CD4-positive, alpha-beta T cell treated with Interleukin-2 at 100 ng/mL for 4 hours (primary cell): ENCODE results near the gene TMEM41B.
"Not testable (repeated sequence)": the region's sequence is repeated elsewhere in the genome, so short reads cannot be mapped to it uniquely, and the experiment has no call there.

ENCODE experiments used
- DNase-seq: peaks from one replicate; pipeline ENCODE4 v3.0.0-alpha.2; 2020; ENCODE audit warnings: low spot score

TMEM41B gene, protein sequence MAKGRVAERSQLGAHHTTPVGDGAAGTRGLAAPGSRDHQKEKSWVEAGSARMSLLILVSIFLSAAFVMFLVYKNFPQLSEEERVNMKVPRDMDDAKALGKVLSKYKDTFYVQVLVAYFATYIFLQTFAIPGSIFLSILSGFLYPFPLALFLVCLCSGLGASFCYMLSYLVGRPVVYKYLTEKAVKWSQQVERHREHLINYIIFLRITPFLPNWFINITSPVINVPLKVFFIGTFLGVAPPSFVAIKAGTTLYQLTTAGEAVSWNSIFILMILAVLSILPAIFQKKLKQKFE

DNA sequence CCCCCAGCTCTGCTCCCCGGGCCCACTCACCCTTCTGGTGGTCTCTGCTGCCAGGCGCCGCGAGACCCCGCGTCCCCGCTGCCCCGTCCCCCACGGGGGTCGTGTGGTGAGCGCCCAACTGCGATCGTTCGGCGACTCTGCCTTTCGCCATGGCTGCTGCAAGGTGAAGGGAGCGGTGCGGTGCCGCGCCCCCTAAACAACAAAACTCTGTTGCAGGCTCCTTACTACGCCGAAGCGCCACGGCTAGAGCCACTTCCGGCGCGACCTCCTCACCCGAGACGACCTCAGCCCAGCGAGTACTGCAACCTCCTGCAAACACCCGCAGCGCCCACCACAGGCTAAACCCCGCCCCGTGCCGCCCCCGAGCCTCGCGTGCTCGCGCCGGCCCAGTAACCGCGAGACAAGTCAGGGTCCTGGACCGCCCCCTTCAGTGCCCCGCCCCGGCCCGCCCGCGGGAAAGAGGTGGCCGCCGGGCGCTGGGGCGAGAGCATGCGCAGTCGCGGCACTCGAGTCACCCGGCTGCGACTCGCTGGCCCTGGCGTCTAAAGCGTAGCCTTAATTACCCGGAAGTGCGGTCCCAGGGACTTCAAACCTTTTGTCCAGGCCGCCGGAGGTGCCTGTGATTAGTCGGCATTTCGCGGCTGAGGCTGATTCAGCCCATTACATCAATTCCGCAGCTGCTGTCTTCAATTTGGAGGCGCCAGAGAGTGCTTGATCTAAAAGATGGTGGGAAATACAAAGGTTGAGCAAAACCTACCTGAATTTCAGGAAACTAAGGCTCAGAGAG lies at the start of gene TMEM41B:
Gene TMEM41B (minus strand): TSS at position 303 of the 787 bp plus-strand sequence. CDS start 152 bp downstream, at position 151.
- peak; percentile 98 for DNase-seq

DNA sequence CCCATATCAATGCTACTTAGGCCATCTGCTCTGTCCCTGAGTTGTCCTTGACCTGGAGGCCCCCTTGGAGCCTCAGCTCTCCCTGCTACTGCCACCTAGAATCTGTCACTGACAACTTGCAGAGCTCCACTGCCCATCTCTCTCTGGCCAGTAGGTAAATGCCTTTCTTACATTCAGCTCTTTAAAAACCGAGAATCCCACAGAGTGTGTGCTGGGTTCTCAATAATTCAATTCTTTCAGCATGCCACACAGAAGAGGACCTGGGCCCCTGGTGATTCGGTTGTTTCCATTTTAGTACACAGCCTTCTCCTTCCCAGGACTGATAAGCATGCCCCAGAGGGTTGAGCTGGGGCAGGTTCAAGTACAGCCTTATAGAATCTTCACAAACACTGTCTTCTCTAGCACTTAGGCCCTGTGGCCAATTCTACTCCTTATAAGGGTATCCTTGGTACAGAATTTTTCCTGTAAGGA lies 48.0 kb upstream of the TMEM41B start:
- DNase-seq: no peak

DNA sequence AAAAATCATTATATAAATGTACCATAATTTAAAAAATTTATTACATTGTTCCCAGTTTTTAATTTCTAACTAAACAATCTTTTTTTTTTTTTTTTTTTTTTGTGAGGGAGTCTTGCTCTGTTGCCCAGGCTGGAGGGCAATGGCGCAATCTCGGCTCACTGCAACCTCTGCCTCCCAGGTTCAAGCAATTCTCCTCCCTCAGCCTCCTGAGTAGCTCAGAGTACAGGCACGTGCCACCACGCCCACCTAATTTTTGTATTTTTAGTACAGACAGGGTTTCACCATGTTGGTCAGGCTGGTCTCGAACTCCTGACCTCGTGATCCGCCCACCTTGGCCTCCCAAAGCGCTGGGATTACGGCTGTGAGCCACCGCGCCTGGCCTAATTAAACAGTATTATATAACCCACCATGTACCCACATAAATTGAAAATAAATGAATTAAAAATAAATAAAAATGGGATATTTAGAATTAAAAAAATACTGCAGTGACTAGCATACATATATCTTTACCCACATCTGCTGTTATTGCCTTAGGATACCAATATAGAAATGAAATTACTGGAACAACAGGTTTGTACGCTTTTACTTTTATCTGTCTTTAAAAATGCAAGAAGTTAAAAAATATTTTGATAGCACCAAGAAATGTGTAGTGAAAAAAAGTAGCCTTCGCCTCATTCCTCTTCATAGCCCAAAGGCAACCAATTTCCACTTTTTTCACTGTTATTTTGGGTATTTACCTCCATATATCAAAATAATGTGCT lies 46.6 kb upstream of the TMEM41B start:
- not testable (repeated sequence) for DNase-seq

GRCh38 chr11:9357041-9357440 lies 42.6 kb upstream of the TMEM41B start:
- DNase-seq: no peak

DNA sequence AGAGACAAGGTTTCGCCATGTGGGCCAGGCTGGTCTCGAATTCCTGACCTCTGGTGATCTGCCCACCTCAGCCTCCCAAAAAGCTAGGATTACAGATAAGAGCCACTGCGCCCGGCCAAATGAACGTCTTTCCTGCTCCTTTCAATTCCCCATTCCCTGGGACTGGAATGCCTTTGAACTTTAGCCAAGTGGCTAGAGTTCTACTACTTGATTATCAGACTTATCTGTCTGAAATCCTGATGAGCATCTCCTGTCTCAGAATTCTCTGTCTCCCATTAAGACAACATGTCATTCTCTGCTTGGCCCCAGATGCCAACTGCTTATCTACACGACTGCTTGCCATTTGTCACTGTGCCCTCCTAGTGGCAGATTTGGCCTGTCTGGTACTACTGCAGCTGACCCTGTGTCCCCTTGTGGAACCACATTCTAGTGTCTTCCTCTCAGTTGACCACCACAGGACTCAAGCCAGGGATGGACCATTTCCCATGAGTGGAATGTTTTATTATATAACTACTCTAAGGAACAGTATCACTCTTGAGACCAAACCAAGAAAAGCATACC lies 37.0 kb upstream of the TMEM41B start:
- DNase-seq: no peak

DNA sequence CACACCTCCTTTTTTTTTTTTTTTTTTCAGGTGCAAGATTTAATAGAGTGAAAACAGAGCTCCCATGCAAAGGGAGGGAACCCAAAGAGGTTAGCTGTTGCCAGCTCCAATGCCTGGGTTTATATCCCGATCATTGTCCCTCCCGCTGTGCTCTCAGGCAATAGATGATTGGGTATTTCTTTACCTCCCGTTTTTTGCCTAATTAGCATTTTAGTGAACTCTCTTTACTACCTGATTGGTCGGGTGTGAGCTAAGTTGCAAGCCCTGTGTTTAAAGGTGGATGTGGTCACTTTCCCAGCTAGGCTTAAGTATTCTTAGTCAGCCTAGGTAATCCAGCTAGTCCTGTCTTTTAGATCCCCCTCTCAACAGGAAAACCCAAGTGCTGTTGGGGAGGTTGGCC lies 33.4 kb upstream of the TMEM41B start:
- DNase-seq: not testable (repeated sequence)

DNA sequence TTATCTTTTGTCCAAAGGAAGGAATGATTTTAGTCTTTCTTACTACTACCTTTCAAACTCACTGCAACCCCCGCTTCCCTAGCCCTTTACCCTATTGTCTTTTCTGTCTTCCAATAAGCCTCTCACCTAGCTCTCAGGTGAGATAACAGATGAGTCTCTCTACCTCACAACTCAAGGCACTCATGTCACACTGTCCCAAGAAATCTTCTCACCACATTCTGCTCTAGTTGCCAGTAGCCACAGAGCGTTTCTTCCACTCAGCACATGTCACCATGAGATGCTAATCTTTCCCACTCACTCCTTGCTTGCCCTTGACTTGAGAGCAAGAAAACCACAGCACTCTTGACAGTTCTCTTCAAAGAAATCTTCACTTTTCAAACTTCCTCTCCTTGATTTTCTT lies 32.7 kb upstream of the TMEM41B start:
- peak; percentile 3 for DNase-seq

- DNase-seq: no peak
Observed at GRCh38 chr11:9344061-9344680, 29.8 kb upstream of the TMEM41B start.

DNA sequence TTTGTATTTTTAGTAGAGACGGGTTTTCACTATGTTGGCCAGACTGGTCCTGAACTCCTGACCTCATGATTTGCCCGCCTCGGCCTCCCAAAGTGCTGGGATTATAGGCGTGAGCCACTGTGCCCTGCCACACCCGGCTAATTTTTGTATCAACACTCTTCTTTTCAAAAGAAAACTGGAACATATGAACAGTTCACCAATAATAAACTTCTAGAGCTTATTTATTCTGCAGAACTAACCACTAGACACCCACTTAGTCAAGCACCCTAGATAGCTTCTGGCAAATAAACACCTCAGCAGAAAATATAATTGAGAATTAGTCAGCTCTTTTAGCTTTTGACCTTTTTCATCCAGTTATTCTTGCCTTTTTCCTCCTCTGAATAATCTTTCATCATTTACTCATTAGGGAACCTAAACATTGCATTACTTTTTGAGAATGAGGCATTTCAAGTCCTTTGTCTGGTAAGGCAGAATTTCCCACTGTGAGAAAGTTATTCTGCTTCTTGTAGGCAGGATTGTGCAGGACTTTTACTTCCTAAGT lies 27.3 kb upstream of the TMEM41B start:
- no peak for DNase-seq

- no peak for DNase-seq
Observed at GRCh38 chr11:9332655-9333054, 18.3 kb upstream of the TMEM41B start.

DNA sequence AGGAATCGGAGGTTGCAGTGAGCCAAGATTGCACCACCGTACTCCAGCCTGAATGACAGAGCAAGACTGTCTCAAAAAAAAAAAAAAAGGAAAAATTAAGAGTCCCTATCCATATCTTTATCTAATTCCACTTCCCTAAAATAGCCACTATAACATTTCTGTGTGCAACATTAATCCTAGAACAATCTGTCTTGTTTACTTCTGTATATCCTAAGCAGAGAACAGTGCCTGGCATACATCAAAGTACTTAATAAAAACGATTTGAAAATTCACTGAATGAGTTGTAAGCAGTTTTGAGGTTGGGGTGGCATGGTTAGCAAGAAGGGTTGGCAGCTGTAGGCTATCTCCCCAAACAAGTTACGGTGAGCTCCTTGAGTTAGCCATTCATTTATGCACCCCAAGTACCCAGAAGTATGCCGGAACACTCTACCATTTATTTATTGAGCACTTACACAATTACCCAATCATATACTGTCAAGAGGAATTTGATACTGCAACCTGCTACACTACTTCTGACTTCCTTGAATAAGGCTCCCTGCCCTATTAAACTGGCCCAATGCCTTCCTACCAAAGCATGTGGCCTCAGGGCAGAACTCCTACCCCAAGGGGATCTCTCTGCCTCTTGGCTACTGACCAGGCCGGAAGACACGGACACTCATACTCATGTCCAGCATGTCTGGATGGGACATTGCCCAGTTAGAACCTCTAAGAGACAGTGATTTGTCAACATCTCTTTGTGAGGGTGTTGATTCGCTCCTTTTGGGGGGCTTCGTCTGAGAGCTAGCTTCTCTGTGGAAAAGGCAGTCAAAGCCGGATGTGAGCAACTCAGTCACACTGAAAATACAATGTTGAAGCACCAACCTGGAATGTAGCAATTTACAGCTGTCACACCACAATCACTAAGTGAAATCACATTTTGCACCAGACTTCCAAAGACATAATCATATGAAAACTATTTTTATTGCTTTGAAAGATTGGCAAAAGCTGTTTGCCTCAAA lies 16.3 kb upstream of the TMEM41B start:
- no peak for DNase-seq

GRCh38 chr11:9320047-9320446 lies 5.7 kb upstream of the TMEM41B start:
- DNase-seq: no peak

DNA sequence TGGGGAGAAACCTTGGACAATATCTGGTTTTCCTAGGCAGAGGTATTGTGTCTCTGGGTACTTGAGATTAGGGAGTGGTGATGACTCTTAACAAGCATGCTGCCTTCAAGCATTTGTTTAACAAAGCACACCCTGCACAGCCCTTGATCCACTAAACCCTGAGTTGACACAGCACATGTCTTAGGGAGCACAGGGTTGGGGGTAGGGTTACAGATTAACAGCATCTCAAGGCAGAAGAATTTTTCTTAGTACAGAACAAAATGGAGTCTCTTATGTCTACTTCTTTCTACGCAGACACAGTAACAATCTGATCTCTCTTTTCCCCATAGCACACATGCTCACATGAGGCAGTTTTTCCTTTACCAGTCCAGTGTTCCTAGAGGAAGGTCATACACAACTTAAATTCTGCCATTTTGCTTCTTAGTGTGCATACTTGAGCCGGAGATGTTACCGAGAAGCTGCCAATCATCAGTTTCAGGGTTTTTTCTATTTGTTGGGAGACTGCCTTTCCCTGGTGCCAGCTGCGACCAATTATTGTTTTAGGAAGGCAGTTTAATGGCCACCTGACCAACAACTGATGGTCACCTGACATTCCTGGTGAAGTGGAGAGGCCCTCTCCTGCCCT lies 5.1 kb upstream of the TMEM41B start:
- DNase-seq: not testable (repeated sequence)

GRCh38 chr11:9318442-9319376 lies 4.3 kb upstream of the TMEM41B start:
- DNase-seq: not testable (repeated sequence)

GRCh38 chr11:9316334-9316733 lies 1.9 kb upstream of the TMEM41B start:
- DNase-seq: no peak

GRCh38 chr11:9315078-9315688 lies 790 bp upstream of the TMEM41B start:
- no peak for DNase-seq

DNA sequence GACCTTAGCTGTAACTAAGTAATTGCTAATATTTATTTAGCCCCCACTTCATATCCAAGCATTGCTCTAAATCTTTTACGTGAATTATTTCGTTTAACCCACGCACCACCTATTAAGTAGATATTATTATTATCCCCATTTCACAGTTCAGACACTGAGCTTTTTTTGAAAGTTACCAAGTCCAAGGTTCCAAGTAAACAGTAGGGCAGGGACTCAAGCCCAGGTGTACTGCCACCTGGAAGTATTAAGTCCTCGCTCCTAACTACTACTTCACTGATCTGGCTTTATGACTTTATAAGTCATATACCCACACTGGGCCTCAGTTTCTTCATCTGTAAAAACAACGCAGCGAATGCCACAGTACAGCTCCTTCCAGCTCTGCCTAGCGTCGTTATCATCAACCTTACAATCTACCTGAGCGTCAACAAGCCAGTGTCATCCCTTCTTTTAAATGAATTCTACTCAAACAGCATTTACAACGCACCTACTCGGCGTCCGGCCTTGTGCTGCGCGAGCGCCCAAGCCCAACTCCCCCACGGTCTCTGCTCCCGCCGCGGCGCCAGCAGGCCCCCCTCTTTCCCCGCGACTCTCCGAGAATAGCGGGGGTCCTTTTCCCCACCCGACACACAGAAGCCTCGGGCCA lies 624 bp downstream of the TMEM41B start:
- peak; percentile 5 for DNase-seq
